CD4-positive, CD25-positive, alpha-beta regulatory T cell (primary cell): ENCODE measurements around the gene ANKRA2. TPM values are rescaled to one million over a fixed set of nuclear protein-coding genes. Genes with fewer than 3 reads are reported as not detected.
A peak's percentile ranks its signal among the peaks of the same experiment; 100 is the strongest.

ENCODE experiments used
- ATAC-seq, 2 donors: fragments of 150-1000 bp; cut with Tn5 transposase; one replicate each; pipeline ENCODE4 v1.10.0; 2021; ENCODE audit warnings: low read depth in 2 of 2, moderate number of reproducible peaks in 2 of 2, moderate library complexity in 1 of 2
- DNase-seq, 3 donors: peaks; one replicate each; pipeline versions ENCODE4 v3.0.0 to v3.0.0-alpha.2; 2012 to 2022; ENCODE audit warnings: mixed read lengths in 1 of 3
- H3K27ac ChIP-seq: one replicate; pipeline ENCODE4 v1.7.0; 2013; ENCODE audit warnings: mild to moderate bottlenecking, low read length; ENCODE audit not compliant: insufficient read depth, poor library complexity, severe bottlenecking
- H3K27me3 ChIP-seq: one replicate; pipeline ENCODE4 v1.7.0; 2013; ENCODE audit warnings: low read length; ENCODE audit not compliant: control insufficient read depth, insufficient read depth
- H3K36me3 ChIP-seq: one replicate; pipeline ENCODE4 v1.7.0; 2013; ENCODE audit warnings: mild to moderate bottlenecking, low read length, moderate library complexity; ENCODE audit not compliant: control insufficient read depth, insufficient read depth
- H3K4me1 ChIP-seq: 2 replicates; pipeline ENCODE4 v1.7.0; 2013; ENCODE audit warnings: mild to moderate bottlenecking, low read length; ENCODE audit not compliant: insufficient read depth, control insufficient read depth, poor library complexity, severe bottlenecking
- H3K4me3 ChIP-seq: one replicate; pipeline ENCODE4 v1.7.0; 2013; ENCODE audit warnings: low read depth, mild to moderate bottlenecking, low read length, moderate library complexity
- H3K9me3 ChIP-seq, 2 experiments: 1 replicate in 1 of 2; 2 replicates in 1 of 2; pipeline ENCODE4 v1.7.0; 2013; ENCODE audit warnings: low read length in 2 of 2, mild to moderate bottlenecking in 1 of 2, moderate library complexity in 1 of 2; ENCODE audit not compliant: control insufficient read depth in 2 of 2
- H3K27ac Mint-ChIP-seq, 3 donors: one replicate each; pipeline ENCODE4 v1.8.0; 2020 to 2022; ENCODE audit warnings: mild to moderate bottlenecking in 3 of 3, mixed read lengths in 3 of 3, moderate library complexity in 2 of 3
- H3K27me3 Mint-ChIP-seq: one replicate; pipeline ENCODE4 v1.8.0; 2022; ENCODE audit warnings: mild to moderate bottlenecking, mixed read lengths
- H3K36me3 Mint-ChIP-seq: one replicate; pipeline ENCODE4 v1.8.0; 2020; ENCODE audit warnings: mixed read lengths
- H3K4me1 Mint-ChIP-seq, 4 donors: one replicate each; pipeline ENCODE4 v1.8.0; 2020 to 2022; ENCODE audit warnings: mixed read lengths in 4 of 4, mild to moderate bottlenecking in 1 of 4
- H3K4me3 Mint-ChIP-seq, 4 donors: one replicate each; pipeline ENCODE4 v1.8.0; 2020 to 2022; ENCODE audit warnings: mild to moderate bottlenecking in 4 of 4, mixed read lengths in 4 of 4, moderate library complexity in 3 of 4
- H3K9me3 Mint-ChIP-seq, 7 donors: one replicate each; pipeline ENCODE4 v1.8.0; 2020 to 2022; ENCODE audit warnings: mixed read lengths in 7 of 7, mild to moderate bottlenecking in 3 of 7, moderate library complexity in 2 of 7
- polyA plus RNA-seq, 4 donors: library from polyadenylated mRNA; unstranded; fragments of 300-500 nt; fragmentation: Illumina TruSeq; gene quantifications; one replicate each; pipeline ENCODE4 v1.2.3, GENCODE V29; 2021
- total RNA-seq: library from RNA; stranded (reverse); gene quantifications from one replicate; pipeline ENCODE4 v1.2.3, GENCODE V29; 2022

ANKRA2 gene
- total and polyA plus RNA-seq, 5 donors from 2014 or later, result 25.3 to 42.9 (median 26.0) TPM

- H3K27ac ChIP-seq, result no peak overlapping the region
- Mint-ChIP-seq H3K4me1 (peaks cover 0 to 3% (median 1%) of the 10 kb centered on the region in 4 donors), H3K9me3 (peaks cover 0 to 13% (median 2%) of the 10 kb centered on the region in 7 donors), H3K27me3 (peaks cover 16% of the 10 kb centered on the region), H3K36me3 (no peaks in the 10 kb centered on the region), H3K27ac (no peak overlapping the region), H3K4me3 (no peak overlapping the region)
- no peaks in the 10 kb centered on the region for H3K4me1 ChIP-seq
- ATAC-seq (no peak), DNase-seq (no peak)
- no peaks in the 10 kb centered on the region for H3K36me3 ChIP-seq
- H3K27me3 ChIP-seq, result peaks cover 2% of the 10 kb centered on the region
- no peaks in the 10 kb centered on the region for H3K9me3 ChIP-seq
- no peak overlapping the region for H3K4me3 ChIP-seq
Observed at GRCh38 chr5:73599380-73599779, 33.9 kb upstream of the ANKRA2 start.

GRCh38 chr5:73596705-73597328 is 31.4 kb upstream of the ANKRA2 start:
- H3K4me3 Mint-ChIP-seq, result no peak overlapping the region
- Histone ChIP-seq H3K27me3 (no peaks in the 10 kb centered on the region), H3K4me1 (no peaks in the 10 kb centered on the region), H3K9me3 (no peaks in the 10 kb centered on the region), H3K4me3 (no peak overlapping the region), H3K27ac (no peak overlapping the region), H3K36me3 (no peaks in the 10 kb centered on the region)
- H3K4me1 Mint-ChIP-seq, result no peaks in the 10 kb centered on the region
- H3K27ac Mint-ChIP-seq, result no peak overlapping the region
- DNase-seq (peak in 1 of 3 donors; percentile 49), ATAC-seq (no peak)
- H3K27me3 Mint-ChIP-seq, result peaks cover 17% of the 10 kb centered on the region
- no peaks in the 10 kb centered on the region for H3K36me3 Mint-ChIP-seq
- peaks cover 0 to 6% (median 2%) of the 10 kb centered on the region in 7 donors for H3K9me3 Mint-ChIP-seq

DNA sequence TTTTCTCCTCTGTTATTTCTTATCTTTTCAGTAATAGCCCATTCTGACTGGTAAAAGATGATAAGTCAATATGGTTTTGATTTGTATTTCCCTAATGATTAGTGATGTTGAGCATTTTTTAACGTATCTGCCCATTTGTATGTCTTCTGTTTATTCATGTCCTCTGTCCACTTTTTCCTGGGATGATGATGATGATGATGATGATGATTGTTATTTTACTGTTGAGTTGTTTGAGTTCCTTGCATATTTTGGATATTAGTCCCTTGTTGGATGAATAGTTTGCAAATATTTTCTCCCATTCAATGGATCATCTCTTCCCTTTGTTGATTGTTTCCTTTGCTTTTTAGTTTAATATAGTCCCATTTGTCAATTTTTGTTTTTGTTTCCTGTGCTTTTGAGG is 27.1 kb upstream of the ANKRA2 start:
- no peak overlapping the region for H3K27ac ChIP-seq
- ATAC-seq (no peak), DNase-seq (no peak)
- no peaks in the 10 kb centered on the region for H3K4me1 ChIP-seq
- Mint-ChIP-seq H3K27me3 (peaks cover 4% of the 10 kb centered on the region), H3K4me1 (no peaks in the 10 kb centered on the region), H3K4me3 (no peak overlapping the region), H3K27ac (no peak overlapping the region), H3K36me3 (no peaks in the 10 kb centered on the region), H3K9me3 (no peaks in the 10 kb centered on the region)
- H3K27me3 ChIP-seq, result no peaks in the 10 kb centered on the region
- no peaks in the 10 kb centered on the region for H3K9me3 ChIP-seq
- no peak overlapping the region for H3K4me3 ChIP-seq
- H3K36me3 ChIP-seq, result no peaks in the 10 kb centered on the region

DNA sequence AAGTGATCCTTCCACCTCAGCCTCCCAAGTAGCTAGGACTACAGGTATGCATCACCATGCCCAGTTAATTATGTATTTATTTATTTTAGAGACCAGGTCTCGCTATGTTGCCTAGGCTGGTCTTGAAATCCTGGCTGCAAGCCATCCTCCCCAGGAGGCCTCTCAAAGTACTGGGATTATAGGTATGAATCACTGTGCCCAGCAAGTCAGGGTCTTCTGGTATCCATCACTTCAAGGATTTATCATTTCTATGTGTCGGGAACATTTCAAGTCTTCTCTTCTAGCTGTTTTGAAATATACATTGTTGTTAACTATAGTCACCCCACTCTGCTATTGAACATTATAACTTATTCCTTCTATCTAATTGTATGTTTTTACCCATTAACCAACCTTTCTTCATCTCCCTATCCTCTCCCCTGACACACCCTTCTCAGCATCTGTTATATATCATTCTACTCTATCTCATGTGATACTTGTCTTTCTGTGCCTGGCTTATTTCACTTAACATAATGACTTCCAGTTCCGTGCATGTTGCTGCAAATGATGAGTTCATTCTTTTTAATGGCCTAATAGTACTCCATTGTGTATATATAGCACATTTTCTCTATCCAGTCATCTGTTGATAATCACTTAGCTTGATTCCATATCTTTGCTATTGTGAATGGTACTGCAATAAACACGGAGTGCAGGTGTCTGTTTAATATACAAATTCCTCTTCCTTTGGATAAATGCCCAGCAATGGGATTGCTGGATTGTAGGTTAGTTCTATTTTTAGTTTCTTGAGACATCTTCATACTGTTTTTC is 26.5 kb upstream of the ANKRA2 start:
- H3K36me3 ChIP-seq, result no peaks in the 10 kb centered on the region
- Mint-ChIP-seq H3K4me3 (no peak overlapping the region), H3K36me3 (no peaks in the 10 kb centered on the region), H3K27ac (no peak overlapping the region), H3K27me3 (peaks cover 4% of the 10 kb centered on the region), H3K9me3 (no peaks in the 10 kb centered on the region), H3K4me1 (no peaks in the 10 kb centered on the region)
- no peak for ATAC-seq
- H3K9me3 ChIP-seq, result no peaks in the 10 kb centered on the region
- no peak for DNase-seq
- no peaks in the 10 kb centered on the region for H3K27me3 ChIP-seq
- no peaks in the 10 kb centered on the region for H3K4me1 ChIP-seq
- no peak overlapping the region for H3K4me3 ChIP-seq
- H3K27ac ChIP-seq, result no peak overlapping the region

DNA sequence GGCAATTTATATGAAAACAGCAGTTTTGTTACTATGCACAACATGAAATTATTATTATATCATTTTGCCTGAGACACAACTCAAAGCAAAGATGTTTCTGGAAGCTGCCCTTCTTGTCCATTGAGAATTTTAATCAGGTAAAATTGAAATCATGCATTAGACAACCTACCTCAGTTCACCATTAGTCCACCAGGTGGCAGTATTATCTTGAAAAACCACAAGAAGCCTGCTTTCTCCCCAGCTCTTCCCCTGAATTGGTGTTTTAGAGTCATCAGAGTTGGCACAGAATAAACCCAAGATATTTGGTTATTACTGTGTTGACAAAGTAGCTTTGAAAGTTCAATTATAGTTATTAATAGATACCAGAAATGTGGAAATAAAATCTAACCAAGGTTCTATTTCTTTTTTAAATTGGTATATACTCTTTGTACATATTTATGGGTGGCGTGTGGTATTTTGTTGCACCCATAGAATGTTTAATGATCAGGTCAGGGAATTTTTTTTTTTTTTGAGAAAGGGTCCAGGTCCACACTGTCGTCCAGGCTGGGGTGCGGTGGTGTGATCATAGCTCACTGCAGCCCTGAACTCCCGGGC is 25.8 kb upstream of the ANKRA2 start:
- H3K4me3 ChIP-seq, result no peak overlapping the region
- DNase-seq (peak; percentile 42 to 84 (median 66)), ATAC-seq (peak; percentile 58 to 62)
- Mint-ChIP-seq H3K9me3 (no peaks in the 10 kb centered on the region), H3K4me3 (no peak overlapping the region), H3K27me3 (peaks cover 4% of the 10 kb centered on the region), H3K36me3 (no peaks in the 10 kb centered on the region), H3K27ac (no peak overlapping the region), H3K4me1 (no peaks in the 10 kb centered on the region)
- H3K36me3 ChIP-seq, result no peaks in the 10 kb centered on the region
- no peaks in the 10 kb centered on the region for H3K27me3 ChIP-seq
- H3K4me1 ChIP-seq, result no peaks in the 10 kb centered on the region
- no peak overlapping the region for H3K27ac ChIP-seq
- no peaks in the 10 kb centered on the region for H3K9me3 ChIP-seq

GRCh38 chr5:73587923-73588322 is 22.5 kb upstream of the ANKRA2 start:
- Histone ChIP-seq H3K27me3 (no peaks in the 10 kb centered on the region), H3K4me1 (no peaks in the 10 kb centered on the region), H3K27ac (no peak overlapping the region), H3K9me3 (no peaks in the 10 kb centered on the region), H3K4me3 (no peak overlapping the region), H3K36me3 (no peaks in the 10 kb centered on the region)
- DNase-seq, result no peak
- no peaks in the 10 kb centered on the region for H3K4me1 Mint-ChIP-seq
- no peak overlapping the region for H3K4me3 Mint-ChIP-seq
- peaks cover 4% of the 10 kb centered on the region for H3K27me3 Mint-ChIP-seq
- H3K36me3 Mint-ChIP-seq, result no peaks in the 10 kb centered on the region
- no peak for ATAC-seq
- H3K9me3 Mint-ChIP-seq, result no peaks in the 10 kb centered on the region
- no peak overlapping the region for H3K27ac Mint-ChIP-seq

GRCh38 chr5:73582285-73583145 is 17.1 kb upstream of the ANKRA2 start:
- H3K4me1 ChIP-seq, result no peaks in the 10 kb centered on the region
- Mint-ChIP-seq H3K9me3 (no peaks in the 10 kb centered on the region), H3K4me3 (no peak overlapping the region), H3K4me1 (peaks cover 0 to 2% (median under 1%) of the 10 kb centered on the region in 4 donors), H3K27me3 (no peaks in the 10 kb centered on the region), H3K36me3 (peaks cover 28% of the 10 kb centered on the region), H3K27ac (no peak overlapping the region)
- no peak for ATAC-seq
- no peak overlapping the region for H3K27ac ChIP-seq
- H3K4me3 ChIP-seq, result no peak overlapping the region
- DNase-seq, result no peak
- no peaks in the 10 kb centered on the region for H3K9me3 ChIP-seq
- H3K36me3 ChIP-seq, result peaks cover 39% of the 10 kb centered on the region
- H3K27me3 ChIP-seq, result no peaks in the 10 kb centered on the region
